Endothelial cell of umbilical vein (primary cell): ENCODE results near the gene MXI1.

Source experiments
- EZH2 ChIP-seq: IDR thresholded peaks from 2 replicates; pipeline ENCODE4 v1.6.1; 2012; ENCODE audit warnings: borderline replicate concordance, low read depth, mild to moderate bottlenecking, moderate library complexity, low read length, inconsistent platforms; ENCODE audit not compliant: severe bottlenecking
- JUN ChIP-seq: IDR thresholded peaks from 2 replicates; pipeline ENCODE4 v1.6.1; 2011; ENCODE audit warnings: borderline replicate concordance, low read depth; ENCODE audit not compliant: insufficient read length, insufficient read depth
- MYC ChIP-seq: IDR thresholded peaks from one replicate; pipeline ENCODE4 v1.6.1; 2011; ENCODE audit warnings: mild to moderate bottlenecking, low read depth, low read length
- POLR2A ChIP-seq: IDR thresholded peaks from 2 replicates; pipeline ENCODE4 v1.6.1; 2012; ENCODE audit warnings: low read depth, mild to moderate bottlenecking, control low read depth, low read length
- POLR2AphosphoS5 ChIP-seq: IDR thresholded peaks from 2 replicates; pipeline ENCODE4 v1.6.1; 2012; ENCODE audit warnings: low read depth, mild to moderate bottlenecking, control low read depth, low read length, moderate library complexity; ENCODE audit not compliant: insufficient read depth
- TF ChIP-seq, protein P1 (sequence below), 2 donors: IDR thresholded peaks; 1 replicate in 1 of 2; 2 replicates in 1 of 2; pipeline ENCODE4 v1.5.1; 2011; ENCODE audit warnings: low read length in 2 of 2, mild to moderate bottlenecking in 2 of 2, moderate library complexity in 2 of 2, control low read depth in 1 of 2, inconsistent platforms in 1 of 2, low read depth in 1 of 2; ENCODE audit not compliant: insufficient read depth in 1 of 2; ENCODE audit errors: extremely low read depth in 1 of 2

DNA sequence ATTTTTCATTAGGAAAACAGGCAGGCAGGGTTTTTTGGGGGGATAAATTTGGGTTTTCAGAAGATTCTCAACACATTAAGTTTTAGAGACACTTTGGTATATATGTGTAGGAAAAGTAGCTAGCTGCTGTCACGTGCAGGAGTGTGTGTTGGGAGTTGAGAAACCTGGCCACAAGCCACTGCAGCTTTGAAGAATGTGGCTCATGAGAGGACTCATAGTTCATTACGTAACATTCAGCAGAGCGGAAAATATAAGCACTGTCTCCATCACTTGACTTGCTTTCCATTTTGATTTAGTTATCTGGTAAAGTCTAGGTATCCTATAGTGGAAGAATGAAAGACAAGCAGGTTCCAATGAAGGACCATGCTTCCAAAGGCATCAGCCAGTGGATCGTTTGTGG, 66.1 kb downstream of the MXI1 start:
- TF ChIP-seq POLR2A (no peak), JUN (no peak), POLR2AphosphoS5 (no peak), EZH2 (no peak), MYC (no peak)
- TF ChIP-seq, protein P1, sequence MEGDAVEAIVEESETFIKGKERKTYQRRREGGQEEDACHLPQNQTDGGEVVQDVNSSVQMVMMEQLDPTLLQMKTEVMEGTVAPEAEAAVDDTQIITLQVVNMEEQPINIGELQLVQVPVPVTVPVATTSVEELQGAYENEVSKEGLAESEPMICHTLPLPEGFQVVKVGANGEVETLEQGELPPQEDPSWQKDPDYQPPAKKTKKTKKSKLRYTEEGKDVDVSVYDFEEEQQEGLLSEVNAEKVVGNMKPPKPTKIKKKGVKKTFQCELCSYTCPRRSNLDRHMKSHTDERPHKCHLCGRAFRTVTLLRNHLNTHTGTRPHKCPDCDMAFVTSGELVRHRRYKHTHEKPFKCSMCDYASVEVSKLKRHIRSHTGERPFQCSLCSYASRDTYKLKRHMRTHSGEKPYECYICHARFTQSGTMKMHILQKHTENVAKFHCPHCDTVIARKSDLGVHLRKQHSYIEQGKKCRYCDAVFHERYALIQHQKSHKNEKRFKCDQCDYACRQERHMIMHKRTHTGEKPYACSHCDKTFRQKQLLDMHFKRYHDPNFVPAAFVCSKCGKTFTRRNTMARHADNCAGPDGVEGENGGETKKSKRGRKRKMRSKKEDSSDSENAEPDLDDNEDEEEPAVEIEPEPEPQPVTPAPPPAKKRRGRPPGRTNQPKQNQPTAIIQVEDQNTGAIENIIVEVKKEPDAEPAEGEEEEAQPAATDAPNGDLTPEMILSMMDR (IDR thresholded peaks at IDR 0.05; ENCODE audit: extremely low read depth in 1 of 2, insufficient read depth in 1 of 2, low read depth in 1 of 2, low read length in 2 of 2): no peak
